Choroid plexus epithelial cell (primary cell): Measurements from ENCODE around the gene ERP27.

Experiments
- DNase-seq: peaks from one replicate; pipeline ENCODE4 v3.0.0-alpha.2; 2010; ENCODE audit warnings: low read depth
- H3K4me3 ChIP-seq: 2 replicates; pipeline ENCODE4 v1.5.1; 2011; ENCODE audit warnings: low read depth, mild to moderate bottlenecking, control low read depth, low read length, moderate library complexity
- CTCF ChIP-seq: conservative IDR thresholded peaks from 2 replicates; pipeline ENCODE4 v1.5.1; 2011; ENCODE audit warnings: low read depth, mild to moderate bottlenecking, control low read depth, inconsistent platforms, low read length, moderate library complexity

The ERP27 gene

GRCh38 chr12:14950982-14951746 is 12.8 kb upstream of the ERP27 start:
- TF ChIP-seq CTCF: no peak
- no peak overlapping the region for H3K4me3 ChIP-seq
- peak; percentile 37 for DNase-seq

- H3K4me3 ChIP-seq: no peak overlapping the region
- DNase-seq: no peak
Measured at GRCh38 chr12:14950421-14950820, 12.1 kb upstream of the ERP27 start.

GRCh38 chr12:14949631-14950030 is 11.3 kb upstream of the ERP27 start:
- H3K4me3 ChIP-seq: no peak overlapping the region
- no peak for DNase-seq
- TF ChIP-seq CTCF: no peak

More at GRCh38 chr12:14950421-14950820, 12.1 kb upstream of the ERP27 start:
- TF ChIP-seq CTCF: no peak

- TF ChIP-seq CTCF: no peak
- peak; percentile 96 for DNase-seq
- peak overlapping the region; percentile 22 for H3K4me3 ChIP-seq
Measured at GRCh38 chr12:14948672-14949071, 10.3 kb upstream of the ERP27 start.

- DNase-seq: no peak
- H3K4me3 ChIP-seq: no peak overlapping the region
- no peak for TF ChIP-seq CTCF
Measured at GRCh38 chr12:14946861-14947260, 8.5 kb upstream of the ERP27 start.

- DNase-seq: peak; percentile 60
- no peak for TF ChIP-seq CTCF
- H3K4me3 ChIP-seq: no peak overlapping the region
Measured at GRCh38 chr12:14946162-14946561, 7.8 kb upstream of the ERP27 start.

GRCh38 chr12:14942196-14942931 is 4.0 kb upstream of the ERP27 start:
- no peak for DNase-seq
- H3K4me3 ChIP-seq: no peak overlapping the region
- no peak for TF ChIP-seq CTCF
